Thoracic aorta (tissue), 2 donors: ENCODE results near the gene SORBS1. TPM values are rescaled to one million over a fixed set of nuclear protein-coding genes. Genes with fewer than 3 reads are reported as not detected.
A peak's percentile ranks its signal among the peaks of the same experiment; 100 is the strongest.

Experiments
- ATAC-seq: fragments of 150-250 bp; one replicate; pipeline ENCODE4 v1.8.0; 2017; ENCODE audit warnings: low read depth; ENCODE audit not compliant: insufficient number of reproducible peaks, low FRiP score
- DNase-seq: peaks from one replicate; pipeline ENCODE4 v3.0.0-alpha.2; 2020; ENCODE audit warnings: low spot score
- H3K27ac ChIP-seq, 2 donors: fragments of 200-600 bp; sonication (generic); 1 replicate in 1 of 2; 2 replicates in 1 of 2; pipeline ENCODE4 v1.5.1; 2016; ENCODE audit warnings: mild to moderate bottlenecking in 2 of 2, moderate library complexity in 2 of 2
- H3K27me3 ChIP-seq: fragments of 200-600 bp; sonication (generic); replicated peaks from 2 replicates; pipeline ENCODE4 v1.6.0; 2016; ENCODE audit warnings: mild to moderate bottlenecking; ENCODE audit not compliant: insufficient read depth
- H3K36me3 ChIP-seq: fragments of 200-600 bp; sonication (generic); one replicate; pipeline ENCODE4 v1.5.1; 2016
- H3K4me1 ChIP-seq, 2 donors: fragments of 200-600 bp; sonication (generic); 1 replicate in 1 of 2; 2 replicates in 1 of 2; pipeline versions ENCODE4 v1.5.1 to v1.6.0; 2016; ENCODE audit warnings: low read depth in 2 of 2, mild to moderate bottlenecking in 1 of 2; ENCODE audit not compliant: control insufficient read depth in 1 of 2
- H3K4me3 ChIP-seq: fragments of 200-600 bp; sonication (generic); 2 replicates; pipeline ENCODE4 v1.5.1; 2016; ENCODE audit warnings: mild to moderate bottlenecking
- H3K9me3 ChIP-seq: fragments of 200-600 bp; sonication (generic); 2 replicates; pipeline ENCODE4 v1.5.1; 2016
- CTCF ChIP-seq: fragments of 200-600 bp; sonication (generic); IDR thresholded peaks from one replicate; pipeline ENCODE4 v1.5.1; 2019; ENCODE audit warnings: antibody characterized with exemption
- total RNA-seq, 2 donors: library from RNA; depleted of rRNA; stranded (reverse); fragments of >200 nt; gene quantifications; one replicate each; pipeline versions ENCODE4 v1.1.0 to v1.2.3, GENCODE V29; 2016

The SORBS1 gene
- total RNA-seq, 2 donors from 2014 or later: 1,110 to 1,659 TPM

DNA sequence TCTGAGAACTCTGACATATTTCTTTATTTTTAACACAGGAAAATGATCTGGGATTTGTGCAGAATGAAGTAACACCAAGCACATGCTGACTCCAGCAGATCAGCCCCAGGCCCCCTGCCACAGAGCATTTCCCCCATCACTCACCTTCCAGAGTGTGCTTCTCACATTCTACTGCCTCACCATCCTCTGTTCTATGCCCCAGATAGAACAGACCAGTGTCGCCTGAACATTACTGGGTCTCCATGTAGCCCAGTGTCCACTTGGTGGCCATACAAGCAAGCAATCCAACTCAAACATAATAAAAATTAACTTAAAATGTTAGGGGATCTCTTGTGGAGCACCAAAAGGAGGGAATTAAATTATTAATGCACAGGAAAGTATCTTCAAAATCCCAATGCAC lies 58.8 kb downstream of the SORBS1 start:
- no peak for TF ChIP-seq CTCF
- Histone ChIP-seq H3K4me1 (peaks cover 79 to 100% of the 10 kb centered on the region in 2 donors), H3K9me3 (no peaks in the 10 kb centered on the region), H3K27me3 (no peaks in the 10 kb centered on the region), H3K36me3 (no peaks in the 10 kb centered on the region), H3K27ac (peak overlapping the region; percentile 87 to 89), H3K4me3 (peak overlapping the region; percentile 36)
- ATAC-seq (no peak), DNase-seq (no peak)

DNA sequence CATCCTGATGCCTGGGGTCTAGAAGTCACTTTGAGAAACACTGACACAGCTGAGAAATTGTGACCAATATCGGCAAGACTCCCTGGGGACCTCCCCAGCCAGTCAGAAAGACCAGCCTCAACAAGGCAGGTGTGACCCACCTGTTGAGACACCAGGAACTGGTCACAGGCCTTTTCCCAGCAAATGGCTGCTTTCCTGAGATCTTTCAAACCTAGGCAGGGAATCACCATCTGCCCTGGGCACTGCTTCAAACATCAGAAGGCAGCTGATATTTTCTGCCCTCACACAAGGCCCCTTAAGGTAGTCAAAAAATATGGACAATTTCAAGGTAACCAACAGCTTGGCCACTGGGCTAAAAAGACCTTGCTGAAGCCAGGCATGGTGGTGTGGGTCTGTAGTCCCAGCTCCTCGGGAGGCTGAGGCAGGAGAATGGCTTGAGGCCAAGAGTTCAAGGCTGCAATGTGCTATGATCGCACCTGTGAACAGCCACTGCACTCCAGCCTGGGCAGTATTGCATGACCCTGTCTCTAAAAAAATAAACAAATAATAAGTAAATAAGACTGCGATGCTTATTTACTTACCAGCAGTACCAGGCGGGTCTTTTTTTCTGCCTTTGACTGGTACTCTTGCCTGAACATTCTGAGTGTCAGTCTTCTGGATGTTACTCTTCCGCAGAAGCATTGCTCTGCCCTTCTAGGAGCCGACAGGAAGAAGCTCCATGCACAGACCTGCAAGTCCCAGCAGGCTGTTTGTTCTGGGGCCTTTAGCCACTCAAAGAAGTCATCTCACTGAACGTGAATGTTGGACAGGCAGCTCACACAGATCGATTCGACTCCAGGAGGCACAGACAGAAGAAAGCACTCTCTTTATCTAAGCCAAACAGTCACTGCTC lies 59.7 kb downstream of the SORBS1 start:
- DNase-seq (no peak), ATAC-seq (no peak)

GRCh38 chr10:95500649-95501048 lies 60.5 kb downstream of the SORBS1 start:
- Histone ChIP-seq H3K27me3 (no peaks in the 10 kb centered on the region), H3K36me3 (no peaks in the 10 kb centered on the region), H3K4me1 (peaks cover 78 to 100% of the 10 kb centered on the region in 2 donors), H3K27ac (peak overlapping the region; percentile 87 to 89), H3K4me3 (peak overlapping the region; percentile 36), H3K9me3 (no peaks in the 10 kb centered on the region)
- DNase-seq: no peak
- TF ChIP-seq CTCF: no peak
- ATAC-seq: no peak

More for the DNA sequence above, 59.7 kb downstream of the SORBS1 start:
- H3K4me3 ChIP-seq: peak overlapping the region; percentile 36
- H3K27ac ChIP-seq: peak overlapping the region; percentile 87 to 89
- H3K4me1 ChIP-seq: peaks cover 75 to 100% of the 10 kb centered on the region in 2 donors
- no peaks in the 10 kb centered on the region for H3K36me3 ChIP-seq
- no peak for TF ChIP-seq CTCF
- no peaks in the 10 kb centered on the region for H3K9me3 ChIP-seq
- no peaks in the 10 kb centered on the region for H3K27me3 ChIP-seq

GRCh38 chr10:95500097-95500496 lies 61.1 kb downstream of the SORBS1 start:
- Histone ChIP-seq H3K36me3 (no peaks in the 10 kb centered on the region), H3K27ac (peak overlapping the region; percentile 87 to 89), H3K4me3 (peak overlapping the region; percentile 6), H3K4me1 (peaks cover 73 to 100% of the 10 kb centered on the region in 2 donors), H3K9me3 (no peaks in the 10 kb centered on the region), H3K27me3 (no peaks in the 10 kb centered on the region)
- no peak for DNase-seq
- TF ChIP-seq CTCF: no peak
- ATAC-seq: no peak

GRCh38 chr10:95499482-95499989 lies 61.6 kb downstream of the SORBS1 start:
- peak overlapping the region; percentile 6 for H3K4me3 ChIP-seq
- H3K36me3 ChIP-seq: peaks cover under 1% of the 10 kb centered on the region
- no peaks in the 10 kb centered on the region for H3K9me3 ChIP-seq
- DNase-seq (no peak), ATAC-seq (no peak)
- H3K27ac ChIP-seq: peak overlapping the region; percentile 87 to 89
- H3K4me1 ChIP-seq: peaks cover 68 to 97% of the 10 kb centered on the region in 2 donors
- TF ChIP-seq CTCF: no peak
- H3K27me3 ChIP-seq: no peaks in the 10 kb centered on the region
